NCI-H2029 (cell line): ENCODE measurements around the gene JAM3.

ENCODE experiments used
- DNase-seq: peaks from one replicate; lab custom pipeline; 2025; lab: John Stamatoyannopoulos, UW

JAM3 gene

DNA sequence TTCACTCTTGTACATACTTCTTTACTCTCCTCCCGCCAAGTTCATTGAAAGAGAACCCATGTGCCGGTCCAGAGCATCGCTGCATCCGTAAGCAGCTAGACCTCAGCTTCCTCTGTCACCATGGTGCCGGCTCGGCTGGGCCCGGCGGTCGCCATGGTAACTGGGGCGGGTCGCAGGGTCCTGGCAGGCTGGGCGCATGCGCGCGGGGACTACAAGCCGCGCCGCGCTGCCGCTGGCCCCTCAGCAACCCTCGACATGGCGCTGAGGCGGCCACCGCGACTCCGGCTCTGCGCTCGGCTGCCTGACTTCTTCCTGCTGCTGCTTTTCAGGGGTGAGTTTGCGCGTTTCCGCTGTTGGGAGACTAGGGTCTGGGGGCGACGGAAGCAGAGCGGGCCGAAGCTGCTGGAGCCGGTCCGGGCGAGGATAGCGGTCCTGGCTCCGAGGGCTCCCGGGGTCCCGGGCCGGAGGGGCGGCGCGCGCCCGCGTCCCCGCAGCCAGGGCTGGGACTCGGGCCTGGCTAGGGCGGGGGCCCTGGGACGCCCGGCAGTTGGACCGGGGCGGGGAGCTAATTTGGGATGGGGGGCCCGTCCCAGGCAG is at the start of gene JAM3:
Gene JAM3 (plus strand): TSS at position 244 of the 597 bp plus-strand sequence. CDS start 12 bp downstream, at position 256.
- peak; percentile 95 for DNase-seq

DNA sequence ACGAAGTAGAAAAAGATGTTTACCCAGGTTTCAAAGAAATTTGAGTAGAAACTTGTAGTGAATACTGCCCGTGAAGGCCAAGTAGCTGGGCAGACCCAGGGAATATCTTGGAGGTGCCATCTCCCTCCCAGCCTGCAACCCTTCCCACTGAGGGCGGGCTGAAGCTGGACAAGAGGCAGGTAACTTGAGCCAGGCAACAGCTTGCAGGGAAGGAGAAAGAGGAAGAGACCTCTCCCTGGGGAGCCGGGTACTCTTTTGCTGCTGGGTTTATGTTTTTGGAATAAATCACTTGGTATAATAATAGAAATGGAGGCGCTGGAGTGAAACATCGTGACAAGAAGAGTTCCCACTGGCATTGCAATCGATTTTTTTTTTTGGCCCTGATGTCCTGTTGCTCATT is 49.4 kb upstream of the JAM3 start:
- peak; percentile 18 for DNase-seq

DNA sequence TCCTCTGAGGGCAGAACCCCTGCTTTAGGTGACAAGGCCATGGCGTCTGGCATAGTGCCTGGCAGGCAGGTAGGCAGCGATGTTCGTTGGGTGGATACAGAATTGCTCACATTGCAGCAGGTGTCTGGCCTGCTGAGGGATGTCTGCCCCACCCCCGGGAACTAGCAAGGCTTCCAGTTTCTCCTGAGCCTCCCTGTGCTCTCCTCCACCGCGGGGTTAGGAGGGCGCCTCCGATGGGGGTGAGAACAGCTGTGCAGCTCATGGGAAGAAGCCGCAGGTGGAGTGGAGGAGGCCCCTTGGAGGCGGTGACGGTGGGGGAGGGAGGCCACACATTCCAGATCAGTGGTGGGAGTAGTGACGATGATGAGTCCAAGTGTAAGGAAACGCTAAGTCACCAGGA is 48.3 kb upstream of the JAM3 start:
- DNase-seq, result peak; percentile 8

DNA sequence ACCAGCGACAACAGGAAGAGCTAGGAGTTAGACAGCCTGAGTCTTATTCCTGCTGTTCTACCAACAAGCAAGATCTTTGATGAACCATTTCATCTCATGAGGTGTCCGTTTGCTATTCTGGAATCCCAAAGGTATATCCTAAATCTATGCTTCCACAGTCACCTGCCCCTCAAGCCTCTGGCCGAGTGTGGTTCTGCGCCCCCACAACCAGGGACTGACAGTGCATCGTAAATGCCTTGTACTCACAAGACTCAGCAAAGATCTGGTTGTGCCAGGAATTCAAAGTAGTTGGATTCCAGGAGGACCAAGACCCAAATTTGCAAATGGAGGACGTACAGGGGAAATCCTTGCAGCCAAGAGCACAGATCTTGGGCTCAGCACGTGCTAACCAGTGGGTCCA is 47.5 kb upstream of the JAM3 start:
- DNase-seq, result no peak

DNA sequence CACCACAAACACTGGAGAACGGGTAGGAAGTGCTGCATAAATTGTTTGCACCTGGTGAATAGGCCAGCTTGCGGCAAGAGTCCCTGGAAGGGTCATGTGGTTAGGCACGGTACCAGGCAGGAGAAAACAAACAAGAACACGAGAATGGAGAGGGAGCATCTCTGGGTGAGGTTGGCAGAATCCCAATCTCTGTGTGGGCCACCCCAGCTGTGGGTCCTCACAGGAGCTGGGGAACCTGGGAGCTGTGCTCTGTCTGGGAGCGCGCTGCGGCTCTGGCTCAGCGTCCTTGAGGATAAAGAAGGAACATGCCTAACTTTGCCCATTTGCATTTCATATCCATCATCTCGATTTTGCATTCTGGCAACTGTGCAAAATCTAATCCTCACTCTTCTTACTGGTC is 46.1 kb upstream of the JAM3 start:
- DNase-seq, result peak; percentile 44

DNA sequence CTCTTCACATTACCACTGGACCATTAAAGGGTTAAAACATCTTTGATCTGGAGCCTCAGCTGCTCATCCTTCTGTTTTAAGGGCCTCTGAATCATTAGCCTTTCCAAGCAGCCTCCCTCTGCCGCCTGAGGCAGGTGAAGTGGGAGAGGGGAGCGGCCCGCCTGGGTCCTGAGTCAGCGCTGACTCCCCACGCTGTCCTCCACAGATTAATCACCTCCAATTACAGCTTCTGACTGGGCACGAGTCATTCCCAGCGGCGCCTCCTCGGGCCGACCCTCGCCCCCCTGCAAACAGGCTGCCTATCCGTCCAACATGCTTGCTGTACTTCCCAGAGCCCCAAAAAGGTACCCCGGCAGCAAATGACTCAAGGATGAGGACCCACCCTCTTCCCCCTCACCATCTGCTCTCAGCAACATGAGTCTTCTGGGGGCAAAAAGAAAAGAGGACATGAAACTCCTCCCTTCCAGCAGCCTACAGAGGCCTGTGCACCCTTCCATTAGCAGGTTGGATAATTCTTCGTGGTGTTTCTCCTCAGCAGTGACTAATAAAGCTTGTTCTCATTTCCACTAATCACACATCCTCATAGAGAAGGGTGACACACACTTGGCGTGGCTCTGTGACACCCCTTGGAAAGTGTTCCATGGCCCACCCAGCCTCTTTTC is 44.3 kb upstream of the JAM3 start:
- no peak for DNase-seq

DNA sequence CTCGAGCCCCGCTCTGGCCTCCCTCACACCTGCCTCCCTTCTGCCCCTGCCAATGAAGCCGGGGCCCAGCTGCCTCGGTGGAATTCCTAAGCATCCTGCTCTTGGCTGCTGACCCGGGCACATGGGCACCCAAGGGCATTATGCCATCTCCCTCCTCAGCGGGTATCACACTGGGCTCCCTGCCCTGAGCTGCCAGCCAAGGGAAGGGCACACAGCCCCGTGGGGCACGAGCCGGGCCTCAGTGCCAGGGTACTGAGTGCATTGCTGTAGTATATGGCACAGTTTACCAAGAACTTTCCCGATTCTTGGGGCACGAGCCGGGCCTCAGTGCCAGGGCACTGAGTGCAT is 43.8 kb upstream of the JAM3 start:
- no peak for DNase-seq

DNA sequence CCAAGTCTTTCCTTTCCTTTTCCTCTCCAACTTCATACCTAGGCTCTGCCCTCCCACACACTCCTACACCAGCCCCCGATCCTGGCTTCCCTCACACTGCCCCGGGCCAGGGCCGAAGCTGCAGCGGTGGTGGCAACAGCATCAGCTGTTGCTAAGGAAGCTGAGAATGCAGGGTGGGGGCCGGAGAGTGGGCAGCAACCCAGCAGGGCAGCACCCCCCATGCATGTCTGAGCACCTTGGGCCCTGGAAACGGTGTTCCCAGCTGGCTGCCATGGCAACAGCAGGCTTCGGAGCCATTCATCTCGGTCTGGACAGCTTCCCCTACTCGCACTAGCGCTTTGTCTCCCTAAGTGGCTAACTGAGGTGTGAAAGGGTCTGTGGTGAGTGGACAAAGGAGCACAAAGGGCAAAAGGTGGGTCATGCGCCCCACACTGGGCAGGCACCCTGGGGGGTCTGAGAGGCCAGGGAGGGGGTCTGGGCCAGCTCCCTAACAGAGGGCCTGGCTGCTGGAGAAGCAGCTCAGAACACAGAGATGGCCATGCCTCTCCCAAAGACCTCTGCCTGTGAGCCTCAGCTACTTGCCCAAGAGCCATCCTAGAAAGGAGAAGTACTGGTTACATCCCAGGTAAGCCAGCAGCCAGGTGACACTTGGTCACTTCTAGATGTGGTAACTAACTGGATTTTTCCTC is 42.1 kb upstream of the JAM3 start:
- no peak for DNase-seq

DNA sequence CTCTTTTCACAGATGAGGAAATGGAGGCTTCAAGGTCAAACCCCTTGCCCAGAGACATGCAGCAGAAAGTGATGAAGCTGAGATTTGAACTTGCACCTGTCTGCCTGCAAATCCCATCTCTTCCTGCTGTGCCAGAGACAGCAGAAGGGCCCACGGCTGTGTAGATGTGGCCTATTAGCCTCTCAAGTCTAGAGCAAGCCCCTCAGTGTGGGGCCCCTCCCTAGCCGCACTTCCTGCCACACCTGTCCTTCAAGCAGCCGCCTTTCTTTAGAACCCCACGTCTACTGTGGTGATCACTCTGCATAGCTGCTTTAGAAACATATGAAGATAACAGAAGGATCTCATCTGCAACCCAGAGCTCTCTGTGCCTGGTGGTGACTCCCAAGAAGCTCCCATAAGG is 41.2 kb upstream of the JAM3 start:
- DNase-seq, result no peak

DNA sequence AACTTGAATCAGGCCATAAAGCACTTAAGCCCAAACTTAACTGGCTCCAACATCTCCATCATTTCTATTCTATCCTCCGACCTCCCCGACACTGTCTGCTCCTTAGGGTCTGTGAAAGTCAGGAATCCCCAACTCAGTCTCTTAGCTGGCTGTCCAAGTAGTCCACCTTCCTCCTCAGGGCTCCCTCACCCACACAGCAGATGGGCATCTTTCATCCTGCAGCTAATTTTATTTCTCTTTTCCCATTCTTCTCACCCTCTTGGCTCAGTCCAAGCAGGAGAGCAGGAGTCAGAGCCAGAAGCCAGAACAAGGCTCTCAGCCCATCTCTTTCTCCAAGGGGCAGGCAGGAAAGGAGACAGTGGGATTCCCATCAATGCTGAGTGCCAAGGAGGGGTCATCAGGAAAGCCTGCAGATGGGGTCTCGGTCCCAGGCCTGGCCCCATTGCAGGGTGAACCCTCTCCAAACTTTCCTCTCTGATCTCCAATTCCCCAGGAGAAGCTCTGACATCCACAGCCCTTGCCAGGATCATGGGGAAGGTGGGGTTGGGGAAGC is 40.4 kb upstream of the JAM3 start:
- no peak for DNase-seq

DNA sequence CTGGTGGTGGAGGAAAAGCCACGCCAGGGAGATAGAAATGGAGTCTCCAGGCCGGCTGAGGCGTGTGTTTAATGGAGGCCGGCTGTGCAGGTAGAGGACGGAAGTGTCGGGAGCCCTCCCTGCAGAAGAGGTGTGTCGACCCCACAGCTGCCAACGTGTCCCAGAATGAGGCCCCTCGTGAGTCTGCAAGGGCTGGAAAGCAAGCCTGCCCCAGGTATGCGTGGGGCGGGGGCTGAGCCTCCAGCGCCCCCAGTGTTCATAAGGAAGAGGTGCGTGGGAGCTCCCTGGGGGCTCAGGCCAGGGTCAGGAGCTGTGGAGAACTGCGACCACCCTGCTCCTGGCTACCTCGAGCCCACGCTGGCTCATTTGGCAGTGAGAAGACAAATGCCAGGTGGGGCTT is 38.0 kb upstream of the JAM3 start:
- DNase-seq, result no peak

DNA sequence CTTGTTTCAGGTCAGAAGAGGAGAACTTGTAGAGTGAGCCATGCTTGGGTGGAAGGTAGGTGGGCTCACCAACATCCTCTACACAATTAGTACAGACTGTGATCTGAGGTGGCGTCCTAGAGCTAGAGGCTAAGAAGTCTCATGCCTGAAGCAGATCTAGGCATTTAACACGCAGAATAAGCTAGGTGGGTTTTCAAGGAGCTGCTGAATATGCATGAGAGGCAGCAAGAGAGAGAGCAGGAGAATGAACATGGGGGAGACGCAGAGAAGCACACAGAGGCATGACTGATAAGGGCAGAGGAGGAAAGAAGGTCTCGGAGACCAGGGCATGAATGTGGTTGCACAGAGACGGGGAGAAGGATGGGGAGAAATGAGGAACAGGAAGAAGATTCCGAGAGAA is 36.8 kb upstream of the JAM3 start:
- DNase-seq, result no peak

DNA sequence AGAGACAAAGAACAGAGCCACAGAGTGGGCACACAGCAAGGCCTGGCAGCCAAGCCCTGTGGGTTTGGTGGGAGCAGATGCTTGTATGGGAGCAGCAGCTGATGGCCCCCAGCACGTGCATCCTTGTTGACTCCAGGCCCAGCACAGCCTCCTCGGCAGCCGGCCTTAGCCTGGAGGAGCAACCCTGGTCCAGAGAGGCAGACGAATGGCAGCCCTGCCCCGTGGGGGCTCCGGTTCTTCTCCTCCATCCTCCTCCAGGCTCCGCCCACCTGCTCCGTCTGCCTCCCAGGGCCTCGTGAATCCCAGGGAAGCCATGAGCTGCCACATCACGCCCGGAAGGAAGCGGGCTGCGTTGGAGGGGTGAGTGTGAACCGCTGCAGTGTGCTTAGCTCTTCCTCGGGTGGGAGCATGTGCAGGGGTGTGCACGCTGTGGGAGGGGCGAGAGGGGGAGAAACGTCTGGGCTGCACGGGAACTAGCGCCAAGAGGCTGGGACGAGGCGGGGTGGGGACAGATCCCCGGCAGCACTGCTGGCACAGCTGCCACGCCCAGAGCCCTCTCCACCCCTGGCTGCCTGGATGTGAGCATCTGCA is 36.3 kb upstream of the JAM3 start:
- DNase-seq, result no peak

DNA sequence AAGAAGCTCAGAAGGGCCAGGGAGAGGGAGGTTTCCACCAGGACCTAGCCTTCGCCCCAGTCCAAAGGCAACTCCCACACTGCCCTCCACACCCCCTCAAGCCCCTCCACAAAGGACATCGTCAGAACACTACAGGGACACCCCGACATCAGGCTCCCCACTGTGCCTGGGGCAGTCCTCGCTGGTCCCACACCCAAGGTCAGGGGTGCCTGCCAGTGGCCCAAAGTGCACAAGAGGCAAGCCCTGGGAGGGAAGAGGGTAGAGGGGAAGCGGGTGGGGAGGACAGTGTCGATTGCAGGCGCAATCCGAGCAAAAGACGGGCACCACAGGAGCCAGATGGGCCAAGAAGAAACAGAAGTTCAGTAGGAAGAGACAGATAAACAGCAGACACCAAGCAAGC is 35.6 kb upstream of the JAM3 start:
- no peak for DNase-seq

DNA sequence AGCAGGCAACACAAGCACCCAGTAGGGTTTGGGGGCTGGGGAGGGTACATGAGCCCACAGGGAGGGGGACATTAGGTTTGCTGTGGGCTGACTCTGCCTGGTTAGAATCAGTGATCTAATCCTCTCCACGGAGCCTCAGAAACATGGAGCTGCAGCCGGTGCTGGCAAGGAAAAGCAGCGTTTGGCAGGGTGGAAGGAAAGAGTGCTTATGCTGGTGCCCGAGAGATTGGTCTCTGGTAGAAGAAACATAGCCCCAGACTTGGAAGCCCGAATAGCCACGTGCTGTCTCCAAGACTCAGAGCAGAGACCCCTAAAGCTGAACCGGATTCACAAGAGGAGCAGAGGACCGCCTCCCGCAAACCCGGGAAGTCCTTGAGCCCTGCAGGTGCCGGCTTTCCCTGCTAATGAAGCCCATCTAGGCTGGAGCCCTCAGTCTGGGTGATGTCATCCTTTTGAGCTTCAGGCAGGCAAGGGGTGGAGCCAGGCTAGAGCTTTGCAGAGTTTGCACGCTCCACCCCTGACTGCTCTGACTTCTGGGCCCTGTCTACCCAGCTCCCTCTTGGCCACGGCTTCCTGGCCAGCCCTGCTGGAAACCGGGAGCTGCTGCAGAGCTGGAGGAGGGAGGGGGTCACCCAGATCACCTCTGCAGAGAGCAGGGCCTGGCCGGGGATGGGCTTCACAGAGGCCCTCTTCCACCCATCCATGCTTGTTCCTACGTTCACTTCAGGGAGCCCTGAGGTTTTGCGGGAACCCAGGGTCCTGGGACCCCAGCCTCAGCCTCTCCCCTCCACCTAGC is 35.0 kb upstream of the JAM3 start:
- DNase-seq, result peak; percentile 99

DNA sequence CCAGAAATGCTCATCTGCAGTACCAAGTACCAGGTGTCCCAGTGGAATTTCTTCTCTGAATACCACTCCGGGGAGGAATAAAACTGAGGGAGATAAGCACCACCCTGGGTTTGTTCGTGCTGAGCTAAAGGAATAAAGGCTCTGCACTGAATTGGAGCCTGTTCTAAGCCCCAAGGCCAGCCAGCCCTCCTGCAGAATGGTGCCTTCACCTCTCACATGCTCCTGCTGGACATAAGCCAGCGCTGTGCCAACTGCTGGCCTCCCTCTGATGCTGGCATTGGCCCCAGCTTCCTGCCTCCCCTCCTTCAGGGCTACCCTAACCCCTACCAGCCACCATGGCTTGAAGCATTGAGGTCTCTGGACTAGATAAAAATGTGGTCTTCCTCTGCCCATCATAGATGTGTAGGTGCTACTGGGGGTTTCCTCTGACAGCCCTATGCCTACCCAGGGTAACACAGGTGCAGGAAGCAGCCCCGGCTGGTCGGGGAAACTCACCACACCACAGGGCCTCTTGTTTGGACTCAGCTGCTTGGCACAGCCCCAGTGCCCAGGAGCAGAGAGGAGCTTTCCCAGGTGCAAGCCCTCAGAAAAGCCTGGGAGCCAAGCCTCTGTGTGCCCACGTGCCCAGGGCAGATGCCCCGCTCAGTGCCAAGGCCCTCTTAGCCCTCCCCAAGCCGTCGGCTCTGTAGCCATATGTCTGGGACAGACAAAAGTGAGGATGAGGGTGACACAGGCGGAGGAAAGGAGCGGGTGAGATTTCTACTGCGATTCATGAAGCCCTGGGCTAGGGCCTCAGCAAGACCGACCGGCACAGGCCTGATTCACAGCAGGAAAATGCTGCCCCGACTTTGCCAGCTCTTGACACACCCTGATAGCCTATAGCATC is 34.1 kb upstream of the JAM3 start:
- peak; percentile 93 for DNase-seq

DNA sequence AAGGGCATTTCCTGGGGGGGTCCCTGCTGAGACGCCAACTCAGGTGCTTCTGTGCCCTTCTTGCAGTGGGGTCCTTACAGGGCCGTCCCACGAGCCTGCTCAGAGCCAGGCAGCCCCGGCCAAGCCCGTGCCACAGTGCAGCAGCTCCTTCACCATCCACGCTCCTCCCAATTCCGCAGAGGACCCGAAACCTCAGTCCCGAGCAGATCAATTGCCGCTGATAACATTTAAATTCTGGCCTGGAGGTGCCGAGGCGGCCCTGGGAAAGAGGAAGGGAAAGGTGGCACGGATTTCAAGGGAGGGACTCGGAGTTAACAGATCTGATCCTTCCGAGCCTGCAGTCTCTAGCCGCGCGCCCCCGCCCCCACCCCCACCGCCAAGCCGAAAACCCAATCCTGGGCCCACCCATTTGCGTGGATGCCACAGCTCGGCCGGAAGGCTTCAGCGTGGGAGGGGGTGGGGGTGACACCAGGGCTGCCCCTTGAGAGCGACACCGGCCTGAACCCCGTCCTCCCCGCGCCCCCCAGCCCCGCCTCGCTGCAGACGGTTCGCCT is 32.3 kb upstream of the JAM3 start:
- no peak for DNase-seq

DNA sequence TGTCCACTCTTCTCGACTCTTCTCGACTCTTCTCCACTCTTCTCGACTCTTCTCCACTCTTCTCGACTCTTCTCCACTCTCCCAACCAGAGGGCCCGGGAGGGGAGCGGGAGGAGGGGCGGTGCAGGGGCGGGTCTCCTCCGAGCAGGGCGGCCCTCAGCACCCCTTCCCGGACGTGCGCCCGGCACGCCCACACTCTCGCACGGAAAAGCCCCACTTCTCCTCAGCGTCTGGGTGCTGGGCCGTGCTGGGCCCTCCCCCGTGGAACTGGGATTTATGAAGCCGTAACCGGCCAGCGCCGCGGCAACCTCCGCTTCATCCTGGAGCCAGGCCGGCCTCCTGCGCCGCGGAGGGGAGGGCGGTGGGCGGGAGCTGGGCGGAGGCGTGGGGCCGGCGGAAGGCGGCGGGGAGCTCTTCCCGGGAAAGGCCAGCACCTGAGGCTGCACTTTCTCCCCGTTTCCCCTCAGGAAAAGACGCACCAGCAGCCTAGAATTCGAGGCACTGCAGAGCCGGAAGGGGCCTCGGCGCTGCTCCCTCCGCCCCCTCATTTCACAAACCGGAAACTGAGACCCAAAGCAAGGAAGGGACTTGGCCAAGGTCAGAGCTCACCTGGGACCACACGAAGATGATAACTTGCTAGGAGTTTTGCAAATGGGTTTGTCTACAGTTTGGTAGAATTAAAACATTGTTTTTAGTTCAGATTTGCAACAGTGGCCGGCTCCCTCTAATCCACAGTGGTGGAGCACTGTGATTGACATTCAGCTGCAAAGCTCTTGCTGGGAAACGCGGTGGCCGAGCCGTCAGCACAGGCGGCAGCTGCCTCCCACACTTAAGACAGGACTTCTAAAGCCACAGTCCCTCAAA is 31.6 kb upstream of the JAM3 start:
- DNase-seq, result peak; percentile 63

DNA sequence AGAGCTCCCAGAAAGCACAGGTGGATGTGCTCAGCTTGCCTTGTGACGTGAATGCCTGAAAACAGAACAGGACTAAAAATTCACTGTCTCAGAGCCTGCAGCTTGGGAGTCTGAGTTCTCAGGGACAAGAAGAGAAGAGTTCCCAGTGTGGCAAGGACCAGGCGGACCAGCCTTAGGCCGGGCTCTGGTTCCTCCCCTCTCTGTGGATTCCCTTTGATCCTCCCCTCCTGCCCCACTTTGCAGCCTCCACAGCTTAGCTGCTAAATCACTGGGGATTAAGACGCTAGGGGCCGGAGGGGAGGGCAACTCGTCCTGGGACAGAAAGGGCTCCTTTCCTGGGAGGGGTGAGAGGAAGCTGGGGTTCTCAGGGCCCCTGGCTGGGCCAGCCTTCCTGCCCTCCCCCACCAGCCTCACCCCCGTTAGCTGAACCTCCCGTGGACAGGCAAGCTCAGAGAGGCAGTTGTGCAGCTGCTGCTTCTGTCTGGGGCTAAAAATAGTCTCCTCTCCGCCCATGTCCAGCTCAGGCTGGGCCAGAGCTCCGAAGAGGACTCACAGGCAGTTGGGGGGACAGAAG is 29.9 kb upstream of the JAM3 start:
- no peak for DNase-seq
